Gastrocnemius medialis (tissue), 4 donors: ENCODE data around the gene TRIM61.

Experiments
- CTCF ChIP-seq, 5 experiments: fragments of 450-650 bp in 3 of 5; fragments of 200-600 bp in 2 of 5; sonication (generic) in 2 of 5; IDR thresholded peaks in 4 of 5; conservative IDR thresholded peaks in 1 of 5; 1 replicate in 4 of 5; 2 replicates in 1 of 5; pipeline ENCODE4 v1.5.1; 2016 to 2019; ENCODE audit warnings: antibody characterized with exemption in 5 of 5, mild to moderate bottlenecking in 3 of 5, moderate library complexity in 3 of 5
- POLR2A ChIP-seq, 2 donors: fragments of 450-650 bp; IDR thresholded peaks; one replicate each; pipeline ENCODE4 v1.6.1; 2017; ENCODE audit warnings: antibody characterized with exemption in 2 of 2, mild to moderate bottlenecking in 2 of 2, moderate library complexity in 2 of 2

GRCh38 chr4:164949448-164950143, 27.9 kb downstream of the TRIM61 start:
- TF ChIP-seq CTCF (IDR thresholded peaks at IDR 0.05 in 4 of 5, conservative IDR thresholded peaks at IDR 0.05 in 1 of 5) (no peak), POLR2A (IDR thresholded peaks at IDR 0.05) (no peak)
